Coronary artery (tissue), 2 donors: Measurements from ENCODE around the gene KLF3.
"Not testable (repeated sequence)": the region's sequence is repeated elsewhere in the genome, so short reads cannot be mapped to it uniquely, and the experiment has no call there.

Source experiments
- DNase-seq: peaks from one replicate; pipeline ENCODE4 v3.0.0-alpha.2; 2017; ENCODE audit warnings: low spot score
- H3K27ac ChIP-seq, 2 donors: fragments of 200-600 bp; sonication (generic); one replicate each; pipeline ENCODE4 v1.5.1; 2016 to 2019
- H3K4me3 ChIP-seq: fragments of 200-600 bp; sonication (generic); 2 replicates; pipeline ENCODE4 v1.5.1; 2016; ENCODE audit warnings: mild to moderate bottlenecking, moderate library complexity
- TF ChIP-seq, protein P1 (sequence below): fragments of 200-600 bp; sonication (generic); IDR thresholded peaks from one replicate; pipeline ENCODE4 v1.5.1; 2019; ENCODE audit warnings: antibody characterized with exemption

The KLF3 gene

GRCh38 chr4:38621028-38621684, 42.8 kb upstream of the KLF3 start:
- Histone ChIP-seq H3K4me3 (no peak overlapping the region), H3K27ac (no peak overlapping the region)
- TF ChIP-seq, protein P1, sequence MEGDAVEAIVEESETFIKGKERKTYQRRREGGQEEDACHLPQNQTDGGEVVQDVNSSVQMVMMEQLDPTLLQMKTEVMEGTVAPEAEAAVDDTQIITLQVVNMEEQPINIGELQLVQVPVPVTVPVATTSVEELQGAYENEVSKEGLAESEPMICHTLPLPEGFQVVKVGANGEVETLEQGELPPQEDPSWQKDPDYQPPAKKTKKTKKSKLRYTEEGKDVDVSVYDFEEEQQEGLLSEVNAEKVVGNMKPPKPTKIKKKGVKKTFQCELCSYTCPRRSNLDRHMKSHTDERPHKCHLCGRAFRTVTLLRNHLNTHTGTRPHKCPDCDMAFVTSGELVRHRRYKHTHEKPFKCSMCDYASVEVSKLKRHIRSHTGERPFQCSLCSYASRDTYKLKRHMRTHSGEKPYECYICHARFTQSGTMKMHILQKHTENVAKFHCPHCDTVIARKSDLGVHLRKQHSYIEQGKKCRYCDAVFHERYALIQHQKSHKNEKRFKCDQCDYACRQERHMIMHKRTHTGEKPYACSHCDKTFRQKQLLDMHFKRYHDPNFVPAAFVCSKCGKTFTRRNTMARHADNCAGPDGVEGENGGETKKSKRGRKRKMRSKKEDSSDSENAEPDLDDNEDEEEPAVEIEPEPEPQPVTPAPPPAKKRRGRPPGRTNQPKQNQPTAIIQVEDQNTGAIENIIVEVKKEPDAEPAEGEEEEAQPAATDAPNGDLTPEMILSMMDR = no peak
- no peak for DNase-seq

- Histone ChIP-seq H3K4me3 (no peak overlapping the region), H3K27ac (no peak overlapping the region)
- TF ChIP-seq, protein P1 = no peak
- no peak for DNase-seq
Observed at GRCh38 chr4:38621831-38622230, 42.2 kb upstream of the KLF3 start.

DNA sequence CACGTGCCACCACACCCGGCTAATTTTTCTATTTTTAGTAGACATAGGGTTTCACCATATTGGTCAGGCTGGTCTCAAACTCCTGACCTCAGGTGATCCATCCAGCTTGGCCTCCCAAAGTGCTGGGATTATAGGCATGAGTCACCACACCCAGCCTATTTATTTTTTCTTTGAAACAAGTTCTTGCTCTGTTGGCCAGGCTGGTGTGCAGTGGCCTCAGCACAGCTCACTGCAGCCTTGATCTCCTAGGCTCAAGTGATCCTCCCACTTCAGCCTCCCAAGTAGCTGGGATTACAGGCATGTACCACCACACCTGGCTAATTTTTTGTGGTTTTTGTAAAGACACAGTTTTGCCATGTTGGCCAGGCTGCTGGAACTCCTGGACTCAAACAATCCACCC, 41.7 kb upstream of the KLF3 start:
- DNase-seq = not testable (repeated sequence)

DNA sequence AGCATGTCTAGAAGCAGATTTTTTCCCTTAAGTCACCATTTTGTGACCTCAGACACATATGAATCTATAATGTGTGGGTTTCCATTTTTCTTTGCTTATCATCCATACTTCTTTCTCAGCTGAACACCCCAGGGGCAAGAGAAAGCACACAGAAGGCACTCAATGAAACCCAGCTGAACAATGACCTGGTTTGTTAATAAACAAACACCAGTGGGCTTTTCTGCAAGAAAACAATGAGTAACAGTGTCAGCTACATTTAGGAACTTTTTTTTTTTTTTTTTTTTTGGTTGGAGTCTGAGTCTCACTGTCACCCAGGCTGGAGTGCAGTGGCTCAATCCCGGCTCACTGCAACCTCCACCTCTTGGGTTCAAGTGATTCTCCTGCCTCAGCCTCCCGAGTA, 40.7 kb upstream of the KLF3 start:
- DNase-seq = no peak
- TF ChIP-seq, protein P1 = no peak
- no peak overlapping the region for H3K4me3 ChIP-seq
- no peak overlapping the region for H3K27ac ChIP-seq

More for the DNA sequence above, 41.7 kb upstream of the KLF3 start:
- H3K27ac ChIP-seq, H3K4me3 ChIP-seq: not testable (repeated sequence)

DNA sequence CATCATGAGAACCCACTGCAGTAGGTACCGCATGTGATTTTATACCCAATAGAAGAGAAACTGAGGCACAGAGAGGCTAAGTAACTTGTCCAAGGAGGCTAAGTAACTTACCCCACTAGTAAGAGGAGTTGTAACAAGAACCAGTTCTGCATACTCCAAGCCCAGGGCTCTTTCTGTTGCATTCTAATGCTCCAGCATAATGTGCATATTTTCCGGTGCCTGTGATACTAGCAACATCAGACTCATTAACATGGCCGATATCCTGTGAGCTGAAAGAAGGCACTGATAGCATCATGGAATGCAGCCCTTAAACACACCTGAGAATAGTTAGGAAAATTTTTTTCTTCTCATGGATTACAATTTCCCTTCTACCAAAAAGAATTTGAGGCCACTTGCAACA, 39.7 kb upstream of the KLF3 start:
- DNase-seq = no peak

DNA sequence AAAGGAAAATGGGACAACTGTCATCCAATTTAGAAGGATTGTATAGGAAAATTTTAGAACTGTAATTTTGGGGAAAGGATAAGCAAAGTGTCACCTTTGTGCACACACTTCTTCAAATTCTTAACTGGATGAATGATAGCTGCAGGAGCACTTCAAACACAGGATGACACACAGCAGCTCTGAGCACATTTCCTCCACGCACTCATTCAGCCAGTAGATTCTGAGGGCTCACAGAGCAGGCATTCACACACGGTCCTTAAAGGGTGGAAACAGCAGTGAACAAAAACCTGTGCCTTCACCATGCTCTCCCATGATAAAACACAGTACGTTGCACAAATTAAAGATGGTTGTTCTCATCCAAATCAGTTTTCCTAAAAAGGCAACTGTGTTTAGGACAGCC, 38.5 kb upstream of the KLF3 start:
- H3K4me3 ChIP-seq = no peak overlapping the region
- H3K27ac ChIP-seq = no peak overlapping the region
- DNase-seq = no peak
- TF ChIP-seq, protein P1 = no peak

More for the DNA sequence above, 39.7 kb upstream of the KLF3 start:
- no peak overlapping the region for H3K27ac ChIP-seq
- TF ChIP-seq, protein P1 = no peak
- no peak overlapping the region for H3K4me3 ChIP-seq

DNA sequence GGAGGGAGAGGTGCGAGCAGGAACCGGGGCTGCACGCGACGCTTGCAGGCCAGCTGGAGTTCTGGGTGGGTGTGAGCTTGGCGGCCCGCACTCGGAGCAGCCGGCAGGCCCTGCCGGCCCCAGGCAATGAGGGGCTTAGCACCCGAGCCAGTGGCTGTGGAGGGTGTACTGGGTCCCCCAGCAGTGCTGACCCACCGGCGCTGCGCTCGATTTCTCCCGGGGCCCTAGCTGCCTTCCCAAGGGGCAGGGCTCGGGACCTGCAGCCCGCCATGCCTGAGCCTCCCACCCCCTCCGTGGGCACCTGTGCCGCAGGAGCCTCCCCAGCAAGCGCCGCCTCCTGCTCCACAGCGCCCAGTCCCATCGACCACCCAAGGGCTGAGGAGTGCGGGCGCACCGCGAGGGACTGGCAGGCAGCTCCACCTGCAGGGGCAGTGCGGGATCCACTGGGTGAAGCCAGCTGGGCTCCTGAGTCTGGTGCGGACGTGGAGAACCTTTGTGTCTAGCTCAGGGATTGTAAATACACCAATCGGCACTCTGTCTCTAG, 37.0 kb upstream of the KLF3 start:
- not testable (repeated sequence) for H3K27ac ChIP-seq, DNase-seq, H3K4me3 ChIP-seq

DNA sequence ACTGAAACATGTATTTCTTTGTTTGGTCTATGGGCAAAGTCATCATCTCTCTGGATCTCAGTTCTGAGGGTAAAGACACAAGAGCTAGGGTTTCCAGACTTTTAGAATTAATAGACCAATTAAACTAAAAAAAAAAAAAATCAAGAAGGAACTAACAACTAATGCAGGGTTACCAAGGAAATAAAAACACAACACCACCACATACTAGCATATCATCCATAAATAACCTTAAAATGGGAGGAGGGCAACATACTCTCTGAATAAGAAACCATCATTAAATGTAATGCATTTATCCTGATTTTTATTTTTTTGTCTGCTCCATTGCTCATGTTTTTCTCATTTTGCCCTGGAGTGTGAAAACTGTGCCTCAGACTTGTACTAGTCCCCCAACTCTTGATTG, 33.5 kb upstream of the KLF3 start:
- TF ChIP-seq, protein P1 = no peak
- Histone ChIP-seq H3K27ac (no peak overlapping the region), H3K4me3 (no peak overlapping the region)
- no peak for DNase-seq
